Sigmoid colon (tissue), 7 donors: ENCODE results near the gene GRIA1. TPM values are rescaled to one million over a fixed set of nuclear protein-coding genes. Genes with fewer than 3 reads are reported as not detected.

Experiments
- DNase-seq: peaks from one replicate; pipeline ENCODE4 v3.0.0-alpha.2; 2019
- H3K27ac ChIP-seq, 4 donors: fragments of 200-600 bp; sonication (generic); one replicate each; pipeline ENCODE4 v1.5.1; 2016 to 2019; ENCODE audit warnings: mild to moderate bottlenecking in 1 of 4
- H3K27me3 ChIP-seq, 3 donors: fragments of 200-600 bp; sonication (generic); one replicate each; pipeline ENCODE4 v1.5.1; 2019; ENCODE audit warnings: mild to moderate bottlenecking in 1 of 3
- H3K36me3 ChIP-seq, 4 donors: fragments of 200-600 bp; sonication (generic); one replicate each; pipeline ENCODE4 v1.5.1; 2016 to 2019
- H3K4me1 ChIP-seq, 4 donors: fragments of 200-600 bp; sonication (generic); one replicate each; pipeline ENCODE4 v1.5.1; 2017 to 2019
- H3K4me3 ChIP-seq, 4 donors: fragments of 200-600 bp; sonication (generic); one replicate each; pipeline ENCODE4 v1.5.1; 2017 to 2019; ENCODE audit warnings: mild to moderate bottlenecking in 2 of 4, moderate library complexity in 1 of 4
- H3K9me3 ChIP-seq, 4 donors: fragments of 200-600 bp in 3 of 4; sonication (generic) in 3 of 4; one replicate each; pipeline versions ENCODE4 v1.5.1 to v1.6.1; 2013 to 2019
- CTCF ChIP-seq, 4 experiments: fragments of 450-650 bp in 3 of 4; fragments of 200-600 bp in 1 of 4; IDR thresholded peaks; one replicate each; pipeline ENCODE4 v1.5.1; 2016 to 2019; ENCODE audit warnings: antibody characterized with exemption in 4 of 4, mild to moderate bottlenecking in 3 of 4, moderate library complexity in 2 of 4
- EP300 ChIP-seq, 4 donors: sonication (generic); formaldehyde crosslinking; IDR thresholded peaks; one replicate each; pipeline ENCODE4 v1.6.1; 2017; ENCODE audit warnings: antibody characterized with exemption in 4 of 4
- POLR2A ChIP-seq, 2 donors: fragments of 450-650 bp; IDR thresholded peaks; one replicate each; pipeline ENCODE4 v1.6.1; 2016; ENCODE audit warnings: antibody characterized with exemption in 2 of 2, mild to moderate bottlenecking in 2 of 2, moderate library complexity in 2 of 2
- POLR2AphosphoS5 ChIP-seq, 4 donors: sonication (generic); formaldehyde crosslinking; IDR thresholded peaks; one replicate each; pipeline ENCODE4 v1.6.1; 2017; ENCODE audit warnings: antibody characterized with exemption in 4 of 4
- WGBS, 2 donors: extraction: QIAGEN DNeasy Blood & Tissue Kit; methylation state at CpG; one replicate each; pipeline ENCODE4 v1.1.7; 2013; 5-methylcytosine and 5-hydroxymethylcytosine counted together
- intact Hi-C: fragments of 100-400 bp; cut with DNase I; formaldehyde crosslinking; loops from one replicate; pipeline ENCODE4 v1.15.1; 2023
- polyA plus RNA-seq, 3 donors: library from polyadenylated mRNA; stranded (reverse); fragments of 200-250 nt; gene quantifications; one replicate each; pipeline ENCODE4 v1.2.3, GENCODE V29; 2013
- total RNA-seq, 4 donors: library from RNA; depleted of rRNA; stranded (reverse); fragments of >200 nt; gene quantifications; one replicate each; pipeline ENCODE4 v1.1.0, GENCODE V29; 2016
- donor health status: healthy with polysubstance abuse.
- donor health status: Bipolar disorder and iron deficiency.
- donor health status: healthy.

GRIA1 gene
- total and polyA plus RNA-seq, 7 donors: under 0.01 to 1.5 (median 0.51) TPM; not detected in 1

GRCh38 chr5:153629027-153629895, 138.8 kb downstream of the GRIA1 start:
- WGBS, 2 donors: 57% methylated on average over 9 of the region's 9 CpGs
- Histone ChIP-seq H3K27me3 (no peaks in the 10 kb centered on the region), H3K36me3 (no peaks in the 10 kb centered on the region), H3K4me3 (no peak overlapping the region), H3K9me3 (no peaks in the 10 kb centered on the region), H3K4me1 (peaks cover 0 to 15% (median 10%) of the 10 kb centered on the region in 4 donors), H3K27ac (peak overlapping the region in 2 of 4 donors; percentile 3 to 17)
- no peak for TF ChIP-seq EP300 (IDR thresholded peaks at IDR 0.05)
- no peak for TF ChIP-seq CTCF (IDR thresholded peaks at IDR 0.05)
- no peak for TF ChIP-seq POLR2A (IDR thresholded peaks at IDR 0.05)
- TF ChIP-seq POLR2AphosphoS5 (IDR thresholded peaks at IDR 0.05): no peak
- intact Hi-C loops: no loop called here
- no peak for DNase-seq

- no peak for DNase-seq
- Histone ChIP-seq H3K27ac (no peak overlapping the region), H3K9me3 (no peaks in the 10 kb centered on the region), H3K36me3 (no peaks in the 10 kb centered on the region), H3K4me3 (no peak overlapping the region), H3K27me3 (no peaks in the 10 kb centered on the region), H3K4me1 (peaks cover 0 to 15% (median 10%) of the 10 kb centered on the region in 4 donors)
- no peak for TF ChIP-seq POLR2A (IDR thresholded peaks at IDR 0.05)
- TF ChIP-seq POLR2AphosphoS5 (IDR thresholded peaks at IDR 0.05): no peak
- no peak for TF ChIP-seq CTCF (IDR thresholded peaks at IDR 0.05)
- TF ChIP-seq EP300 (IDR thresholded peaks at IDR 0.05): no peak
- intact Hi-C loops: no loop called here
Observed at GRCh38 chr5:153630546-153630945, 140.1 kb downstream of the GRIA1 start.

- no peak overlapping the region for H3K27ac ChIP-seq
- no peak overlapping the region for H3K4me3 ChIP-seq
- H3K9me3 ChIP-seq: no peaks in the 10 kb centered on the region
- no peaks in the 10 kb centered on the region for H3K36me3 ChIP-seq
- no peak for DNase-seq
- no peak for TF ChIP-seq EP300 (IDR thresholded peaks at IDR 0.05)
- no peak for TF ChIP-seq CTCF (IDR thresholded peaks at IDR 0.05)
- no peak for TF ChIP-seq POLR2AphosphoS5 (IDR thresholded peaks at IDR 0.05)
- no peak for TF ChIP-seq POLR2A (IDR thresholded peaks at IDR 0.05)
- intact Hi-C loops: no loop called here
- no peaks in the 10 kb centered on the region for H3K27me3 ChIP-seq
- peaks cover 0 to 15% (median 10%) of the 10 kb centered on the region in 4 donors for H3K4me1 ChIP-seq
Observed at GRCh38 chr5:153632748-153633290, 142.3 kb downstream of the GRIA1 start.

- H3K27me3 ChIP-seq: no peaks in the 10 kb centered on the region
- DNase-seq: no peak
- TF ChIP-seq POLR2AphosphoS5 (IDR thresholded peaks at IDR 0.05) (no peak), EP300 (IDR thresholded peaks at IDR 0.05) (no peak), POLR2A (IDR thresholded peaks at IDR 0.05) (no peak), CTCF (IDR thresholded peaks at IDR 0.05) (no peak)
- intact Hi-C loops: no loop called here
- peaks cover 0 to 11% (median 8%) of the 10 kb centered on the region in 4 donors for H3K4me1 ChIP-seq
- H3K9me3 ChIP-seq: no peaks in the 10 kb centered on the region
- H3K27ac ChIP-seq: no peak overlapping the region
- 63 to 88% methylated on average over 1 of the region's 1 CpG for WGBS, 2 donors
- H3K36me3 ChIP-seq: no peaks in the 10 kb centered on the region
- H3K4me3 ChIP-seq: no peak overlapping the region
Observed at GRCh38 chr5:153636670-153637451, 146.4 kb downstream of the GRIA1 start.
